Femur (tissue), 1 donor: Measurements from ENCODE around the gene EPB41L3.

Experiments
- DNase-seq: peaks from one replicate; pipeline ENCODE4 v3.0.0-alpha.2; 2017

EPB41L3 gene

DNA sequence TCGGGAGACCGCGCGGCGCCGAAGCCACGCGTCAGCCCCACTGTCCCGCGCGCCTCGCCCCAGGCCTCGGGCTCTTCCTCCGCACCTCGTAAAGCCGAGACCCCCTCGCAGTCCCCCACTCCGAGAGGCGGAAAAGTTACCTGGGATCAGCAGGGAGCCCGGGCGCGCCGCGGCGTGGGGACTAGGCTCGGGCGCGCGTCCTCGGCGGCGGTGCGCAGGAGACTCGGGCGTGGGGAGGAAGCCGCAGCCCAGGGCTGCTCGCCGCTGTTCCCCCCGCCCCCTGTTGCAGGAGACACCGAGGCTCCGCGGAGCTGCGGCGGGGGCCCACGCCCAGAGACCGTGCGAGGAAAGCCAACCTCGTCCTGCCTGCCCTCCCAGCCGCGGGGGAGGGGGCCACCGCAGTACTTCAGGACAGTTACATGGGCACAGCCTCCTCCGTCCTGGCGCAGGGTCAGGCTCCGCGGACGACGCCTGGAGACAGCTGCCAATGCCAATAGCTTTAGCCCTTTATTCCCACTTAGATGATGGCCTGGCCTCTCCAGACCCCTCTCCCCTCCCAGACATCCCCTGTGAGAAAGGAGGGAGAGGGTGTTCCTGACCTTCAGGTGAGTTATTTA is at the start of gene EPB41L3:
TSS of gene EPB41L3 (minus strand) at position 225 of the 617 bp plus-strand sequence. CDS start 54,814 bp downstream, outside the sequence.
- peak; percentile 63 for DNase-seq

DNA sequence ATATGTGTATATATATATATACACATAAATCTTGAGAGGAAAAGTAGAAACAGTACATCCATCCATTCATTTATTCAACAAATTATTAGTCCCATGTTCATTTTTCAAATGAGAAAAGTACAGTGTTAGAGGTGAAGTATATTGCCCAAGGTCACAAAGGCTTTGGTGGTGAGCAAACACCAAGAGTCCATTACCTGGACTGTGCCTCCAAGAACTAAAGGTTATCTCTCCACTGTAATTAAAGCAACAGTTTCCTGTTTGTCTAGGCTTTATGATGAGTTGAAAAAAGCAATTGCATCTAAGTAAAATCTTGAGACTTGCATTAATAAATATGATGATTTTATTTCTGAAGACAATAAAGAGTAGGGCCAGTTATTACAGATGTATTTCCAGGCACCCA is 44.7 kb upstream of the EPB41L3 start:
- no peak for DNase-seq

DNA sequence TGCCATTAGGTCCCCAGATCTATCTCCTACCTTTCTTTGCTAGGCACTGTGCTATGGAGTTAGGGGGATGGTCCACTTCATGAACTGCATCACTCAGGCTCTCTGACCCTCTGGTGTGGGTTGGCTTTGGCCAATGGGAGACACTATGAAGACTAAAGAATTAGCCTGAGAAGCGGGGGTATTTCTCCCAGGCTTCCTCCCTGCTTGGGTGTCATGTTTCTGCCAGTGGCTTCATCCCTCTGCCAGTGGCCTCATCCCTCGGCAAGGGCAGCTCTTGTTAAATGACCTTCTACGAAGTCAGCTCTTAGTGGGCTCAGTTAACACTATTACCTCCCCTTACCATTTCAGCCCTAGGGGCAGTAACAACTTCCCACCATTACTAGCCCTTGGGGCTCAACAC is 41.9 kb upstream of the EPB41L3 start:
- no peak for DNase-seq

DNA sequence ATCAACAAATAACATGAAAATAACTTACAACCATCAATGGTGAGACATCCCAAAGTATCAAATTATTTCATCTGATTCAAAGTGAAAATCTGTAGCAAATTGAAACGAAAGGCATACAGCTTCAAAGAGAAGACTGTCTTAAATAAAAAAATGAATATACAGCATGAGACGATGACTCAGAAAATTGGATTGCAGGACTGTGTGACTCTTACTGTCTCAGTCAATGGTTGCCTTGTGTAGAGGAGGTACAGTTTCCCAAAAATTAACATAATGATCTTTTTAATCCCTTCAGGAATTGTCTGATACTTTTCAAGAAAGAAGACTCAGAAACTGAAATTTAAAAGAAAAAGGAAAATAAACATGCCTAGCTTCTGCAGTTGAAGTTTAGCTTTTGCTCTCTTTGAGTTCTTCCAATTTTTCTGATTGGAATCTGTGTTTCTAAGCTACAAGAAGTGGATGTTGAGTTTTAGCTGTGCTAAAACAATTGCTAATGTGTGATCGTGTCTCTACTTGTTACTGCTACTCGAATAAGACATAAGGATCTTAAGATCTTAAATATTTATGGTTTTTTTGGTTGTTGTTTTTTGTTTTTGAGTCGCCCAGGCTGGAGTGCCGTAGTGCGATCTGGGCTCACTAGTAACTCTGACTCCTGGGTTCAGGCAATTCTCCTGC is 41.1 kb upstream of the EPB41L3 start:
- no peak for DNase-seq

DNA sequence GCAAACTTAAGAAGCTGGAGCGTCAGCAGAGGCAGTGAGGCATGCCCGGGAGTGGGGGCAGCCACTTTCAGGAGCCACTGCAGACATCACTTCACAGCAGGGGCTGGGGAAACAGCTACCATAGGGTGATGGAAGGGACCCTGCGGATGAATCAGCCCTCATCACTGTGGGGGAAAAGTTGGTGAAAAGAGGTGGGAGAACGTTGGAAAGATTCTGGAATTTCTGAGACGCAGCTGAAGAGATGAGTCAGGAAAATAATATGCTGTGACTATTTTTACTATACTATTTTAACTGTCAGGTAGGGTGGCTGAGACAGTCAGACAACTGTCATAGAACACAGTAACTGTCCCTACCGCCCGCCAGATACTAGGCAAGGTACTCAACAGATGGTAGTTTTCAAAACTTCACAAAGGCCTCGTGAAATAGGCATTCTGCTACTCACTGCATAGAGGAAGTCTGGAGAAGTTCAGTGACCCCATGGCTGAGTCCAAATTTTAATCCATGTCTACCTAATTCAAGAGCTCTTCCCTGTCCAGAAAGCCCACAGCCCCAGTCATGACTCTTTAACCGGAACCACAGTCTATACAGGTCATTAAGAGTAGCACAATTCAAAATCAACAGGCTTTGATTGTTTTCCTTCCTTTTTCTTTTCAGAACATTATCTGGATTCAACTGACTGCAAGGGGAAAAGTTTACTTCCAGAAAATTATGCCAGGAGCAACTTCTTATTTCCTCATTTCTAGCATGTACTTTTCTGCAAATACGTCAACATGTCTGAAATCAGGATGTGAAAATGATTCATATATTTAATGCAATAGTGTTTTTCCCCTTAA is 39.3 kb upstream of the EPB41L3 start:
- no peak for DNase-seq

DNA sequence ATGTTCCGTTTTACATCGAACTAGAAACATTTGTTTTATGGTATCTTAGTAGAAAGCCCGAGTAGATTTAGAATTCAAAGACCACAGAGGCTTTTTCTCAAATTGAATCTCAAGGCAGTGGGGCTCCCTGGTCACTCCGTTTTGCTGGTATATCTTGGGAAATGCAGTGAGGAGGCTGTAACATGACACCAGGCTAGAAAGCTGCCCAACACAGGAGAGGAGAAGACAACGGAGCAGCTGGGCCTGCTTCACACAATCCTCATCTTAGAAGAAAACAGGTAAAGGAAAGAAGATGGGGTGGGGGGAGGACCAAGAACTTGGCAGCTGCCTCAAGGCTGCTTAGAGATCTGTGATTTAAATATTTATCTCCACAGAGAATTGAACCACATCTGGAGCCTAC is 38.3 kb upstream of the EPB41L3 start:
- DNase-seq = peak; percentile 51

DNA sequence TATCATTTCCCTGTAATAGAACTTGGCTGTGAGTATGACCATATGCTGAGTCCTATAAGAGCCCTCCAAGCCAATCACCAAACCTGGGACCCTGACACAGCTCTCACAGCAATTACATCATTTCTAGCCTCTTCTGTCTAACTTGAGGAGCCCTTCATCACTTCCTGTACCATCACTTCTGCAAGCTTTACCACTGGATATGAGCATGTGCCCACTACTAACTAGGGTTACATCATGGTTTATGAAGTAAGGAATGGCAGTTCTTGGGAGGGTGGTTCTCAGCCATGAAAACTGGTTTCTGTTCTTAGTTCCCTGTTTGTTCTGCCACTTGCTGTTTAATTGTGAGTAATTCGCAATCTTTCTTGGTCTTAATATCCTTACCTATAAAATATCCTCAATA is 31.0 kb upstream of the EPB41L3 start:
- no peak for DNase-seq

DNA sequence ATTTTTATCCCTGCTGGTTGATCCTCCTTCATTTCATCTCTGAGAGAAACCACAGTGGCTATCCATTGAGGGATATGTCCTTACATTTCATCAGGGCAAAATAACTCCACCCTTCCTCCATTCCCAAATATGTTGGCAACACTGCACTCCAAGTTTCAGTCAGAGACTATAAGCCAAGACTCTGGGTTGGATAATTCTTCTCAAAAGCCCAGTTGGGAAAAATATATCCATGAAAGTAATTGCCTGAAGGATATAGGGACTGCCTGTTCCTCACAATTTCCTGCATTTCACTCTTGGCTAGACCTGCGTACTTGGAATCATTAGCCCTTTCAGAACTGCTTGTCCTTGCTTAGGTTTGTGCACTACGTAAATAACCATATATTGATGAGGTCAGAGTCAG is 27.9 kb upstream of the EPB41L3 start:
- peak; percentile 37 for DNase-seq

DNA sequence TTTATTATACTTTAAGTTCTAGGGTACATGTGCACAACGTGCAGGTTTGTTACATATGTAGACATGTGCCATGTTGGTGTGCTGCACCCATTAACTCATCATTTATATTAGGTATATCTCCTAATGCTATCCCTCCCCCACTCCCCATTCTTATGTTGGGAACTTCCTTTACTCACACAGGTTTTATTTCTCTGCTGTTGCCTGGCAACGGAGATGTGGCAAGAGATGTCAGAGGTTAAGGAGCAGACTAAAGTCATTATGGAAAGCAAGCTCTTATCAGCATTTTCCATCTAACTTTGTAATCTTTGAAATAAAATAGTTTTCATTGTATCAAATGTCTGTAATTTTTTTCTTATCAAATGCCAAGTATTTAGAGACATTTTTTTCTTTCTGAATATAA is 26.8 kb upstream of the EPB41L3 start:
- peak; percentile 34 for DNase-seq

DNA sequence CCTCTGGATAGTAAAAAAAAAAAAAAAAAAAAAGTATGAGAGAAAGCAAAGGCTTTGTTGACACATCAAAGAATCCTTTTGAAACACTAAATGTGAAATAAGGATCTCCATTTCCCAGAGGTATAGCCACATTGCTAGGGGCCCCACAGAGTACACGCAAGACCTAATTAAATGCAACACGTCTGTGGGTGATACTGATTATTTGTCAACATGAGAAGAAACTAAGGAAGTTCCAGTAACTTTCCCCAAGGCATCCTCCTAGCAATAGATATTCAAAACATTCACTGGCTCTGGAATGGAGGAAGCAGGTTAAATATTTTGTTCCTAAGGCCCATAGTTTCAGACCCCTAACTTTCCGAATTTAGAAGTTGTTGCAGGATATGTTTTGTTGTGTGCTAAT is 24.6 kb upstream of the EPB41L3 start:
- DNase-seq = no peak

DNA sequence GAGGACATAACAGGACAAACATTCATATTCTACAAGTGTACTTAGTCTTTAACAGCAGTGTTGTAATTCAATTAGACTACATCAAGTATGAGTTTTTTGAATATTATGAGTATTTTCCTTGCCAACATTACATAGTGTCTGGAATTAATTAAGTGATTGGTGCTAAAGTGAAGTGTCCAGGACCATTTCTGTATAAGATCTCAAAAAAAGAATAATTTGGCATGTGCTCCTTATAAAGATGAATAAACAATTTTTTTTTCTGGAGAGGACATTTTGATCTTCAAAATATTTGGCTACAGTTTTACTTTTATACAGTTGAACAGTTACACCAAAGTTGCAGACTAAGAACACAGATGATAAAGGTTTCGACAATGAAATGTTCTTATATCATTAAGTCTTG is 15.1 kb upstream of the EPB41L3 start:
- no peak for DNase-seq

DNA sequence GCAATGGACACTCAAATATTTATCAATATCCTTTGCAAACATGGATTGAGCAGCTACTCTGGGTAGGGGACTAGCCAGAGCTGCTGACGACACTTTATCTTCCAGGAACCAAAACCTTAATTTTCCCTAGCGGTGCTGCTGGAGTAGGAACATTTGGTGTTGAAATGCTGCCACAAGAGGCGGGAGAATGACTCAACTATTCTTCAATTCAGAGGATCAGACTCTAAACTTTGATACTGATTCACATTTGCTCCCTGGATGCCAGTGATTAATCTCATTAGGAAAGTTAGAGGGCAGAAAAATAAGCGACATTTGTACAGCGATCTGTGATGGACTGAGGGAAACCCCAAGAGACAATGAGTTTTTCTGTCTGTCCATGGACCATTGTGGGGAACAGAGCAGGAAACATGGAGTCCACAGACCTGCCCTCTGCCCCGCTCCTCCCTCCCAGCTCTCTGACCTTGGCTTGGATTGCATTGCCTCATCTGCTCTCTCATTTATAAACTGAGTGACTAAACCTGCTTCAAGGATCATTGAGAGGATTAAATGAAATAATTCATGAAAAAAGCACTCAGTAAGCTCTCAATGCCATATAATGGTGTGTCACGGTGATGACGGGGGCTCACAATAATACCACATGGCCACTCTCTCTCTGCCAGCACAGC is 12.6 kb upstream of the EPB41L3 start:
- no peak for DNase-seq

DNA sequence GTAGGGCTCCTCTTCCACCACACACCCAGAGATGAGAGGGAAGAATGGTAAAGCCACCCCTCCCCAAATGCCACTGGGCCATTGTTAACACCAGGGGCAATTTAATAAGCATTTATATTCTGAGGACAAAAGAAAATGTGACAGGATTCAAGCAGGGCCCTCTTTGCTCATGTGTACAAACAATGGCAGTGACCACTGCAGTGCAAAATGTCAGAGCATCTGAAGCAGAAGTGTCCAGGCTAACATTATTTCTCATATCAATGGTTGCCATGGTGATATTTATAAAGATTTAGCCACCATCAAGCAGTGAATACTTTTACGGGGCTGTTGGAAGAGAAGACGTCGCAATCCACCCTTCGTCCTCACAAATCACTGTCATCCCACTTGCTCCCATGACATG is 10.8 kb upstream of the EPB41L3 start:
- DNase-seq = no peak

DNA sequence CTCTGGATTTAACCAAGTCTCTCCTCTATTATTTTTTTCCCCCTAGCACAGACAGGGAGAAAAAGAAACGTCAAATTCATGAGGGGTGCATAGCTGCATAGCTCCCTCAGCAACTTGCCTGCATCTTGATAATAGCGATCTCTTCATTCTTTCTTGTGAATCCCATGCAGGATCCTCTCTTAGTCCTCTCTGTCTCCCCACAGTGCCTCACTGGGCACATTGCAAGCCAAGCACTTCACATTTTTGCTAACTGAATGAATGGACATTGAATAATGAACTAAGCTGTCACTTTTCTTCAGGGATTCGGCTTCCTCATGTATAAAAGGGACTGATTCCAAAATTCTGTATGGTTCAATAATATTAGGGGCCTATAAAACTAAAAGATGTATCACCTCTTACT is 2.9 kb upstream of the EPB41L3 start:
- peak; percentile 56 for DNase-seq

DNA sequence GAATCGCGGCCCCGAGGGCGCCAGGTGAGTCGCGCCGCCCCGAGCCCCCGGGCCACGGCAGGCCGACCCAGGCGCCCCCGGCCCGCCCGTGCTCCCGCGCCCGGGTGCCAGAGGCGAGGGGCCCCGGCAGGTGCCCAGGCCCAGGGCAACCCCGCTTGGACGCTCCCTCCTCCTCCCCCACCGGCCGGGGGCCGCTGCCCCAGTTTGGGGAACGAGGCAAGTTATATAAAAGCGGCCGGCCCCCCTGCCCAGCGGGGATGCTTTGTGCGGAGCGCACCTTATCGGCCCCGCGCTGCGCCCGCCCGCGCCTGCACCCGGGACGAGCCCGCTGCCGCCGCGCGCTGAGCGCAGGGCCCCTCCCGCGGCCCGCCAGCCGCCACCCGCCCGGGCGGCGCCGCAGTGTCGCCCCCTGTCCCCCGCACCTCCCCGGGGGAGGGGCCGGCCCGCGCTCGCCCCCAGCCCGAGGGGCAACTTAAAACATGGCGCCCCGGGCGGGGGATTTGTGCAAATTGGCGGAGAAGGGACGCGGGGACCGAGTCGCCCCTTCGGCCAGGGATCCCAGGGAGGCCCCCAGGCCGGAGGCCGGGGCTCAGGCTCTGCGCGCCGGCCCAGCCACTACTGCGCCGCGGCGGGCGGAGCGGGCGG is 639 bp downstream of the EPB41L3 start:
- peak; percentile 34 for DNase-seq

DNA sequence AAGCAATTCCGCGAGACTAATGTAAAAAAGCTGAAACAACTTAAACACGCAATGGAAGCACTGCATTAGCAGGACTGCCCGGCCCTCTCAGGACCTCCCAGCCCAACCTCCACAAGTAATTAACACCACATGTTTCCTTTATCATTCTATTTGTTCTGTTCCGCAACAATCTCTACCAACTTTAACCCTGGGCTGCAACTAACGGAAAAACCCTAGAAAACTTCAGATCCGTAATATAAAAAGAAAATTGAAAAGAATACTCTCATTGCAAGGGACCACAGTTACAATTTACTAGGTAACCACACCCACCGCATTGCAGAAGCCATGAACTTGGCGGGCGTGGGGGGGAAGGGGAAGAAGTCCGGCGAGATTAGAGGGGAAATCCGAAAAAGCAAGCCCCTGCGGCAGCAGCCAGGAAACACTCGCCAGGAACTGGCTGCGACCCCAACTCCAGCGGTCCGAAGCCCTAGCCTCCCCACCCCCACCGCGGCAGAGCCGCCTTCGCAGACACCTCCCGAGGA is 1.2 kb downstream of the EPB41L3 start:
- DNase-seq = peak; percentile 70

DNA sequence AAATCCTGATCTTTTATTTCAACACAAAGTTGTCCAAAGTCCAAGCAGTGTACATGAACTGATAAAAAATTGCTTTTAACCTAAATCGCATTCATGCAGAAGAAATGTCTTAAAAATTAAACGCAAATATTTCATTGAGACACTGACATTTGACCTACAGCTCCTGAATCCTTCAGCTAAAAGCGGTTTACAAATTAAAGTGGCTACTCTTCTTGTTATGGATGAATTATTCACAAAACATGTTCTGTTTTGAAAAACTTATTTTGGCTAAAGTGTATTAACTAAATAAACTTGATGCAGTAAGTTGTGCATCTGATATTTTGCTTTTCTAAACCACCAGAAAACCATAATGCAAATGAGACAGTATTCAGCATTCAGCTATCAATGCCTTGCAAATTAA is 2.2 kb downstream of the EPB41L3 start:
- DNase-seq = no peak

DNA sequence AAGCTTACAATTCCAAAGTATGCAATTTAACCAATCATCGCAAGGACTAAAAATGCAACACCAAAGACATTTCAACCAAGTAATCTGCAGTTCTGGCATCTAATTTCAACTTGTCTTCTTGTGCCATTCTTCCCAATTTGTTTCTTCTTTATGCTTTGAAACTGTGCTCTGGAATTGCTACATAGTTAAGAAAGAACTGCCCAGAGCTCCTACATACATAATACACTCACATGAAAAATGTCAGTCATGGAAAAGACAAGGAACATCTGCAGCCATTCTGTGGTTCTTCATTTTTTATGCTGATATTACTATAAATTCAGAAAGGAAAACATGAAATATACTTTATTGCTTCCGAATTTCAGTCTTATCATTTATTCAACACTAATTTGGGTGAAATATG is 4.4 kb downstream of the EPB41L3 start:
- no peak for DNase-seq

DNA sequence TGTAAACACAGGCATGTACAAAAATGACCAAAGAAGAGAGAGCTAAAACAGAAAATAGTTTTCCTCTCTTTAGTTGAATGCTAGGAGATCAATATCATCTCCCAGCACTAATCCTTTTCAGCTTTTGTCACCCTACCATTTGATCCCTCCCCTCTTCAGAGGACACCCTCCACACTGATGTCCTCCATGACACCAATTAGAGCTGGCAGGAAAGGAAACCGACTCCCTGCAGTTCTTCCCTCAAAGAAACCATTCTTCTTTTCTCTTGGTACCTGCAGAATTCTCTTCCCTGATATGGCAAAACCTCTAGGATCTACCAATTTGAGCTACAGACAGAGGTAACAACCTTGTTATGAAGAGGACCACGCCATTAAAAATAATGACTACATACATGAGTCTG is 5.3 kb downstream of the EPB41L3 start:
- no peak for DNase-seq

DNA sequence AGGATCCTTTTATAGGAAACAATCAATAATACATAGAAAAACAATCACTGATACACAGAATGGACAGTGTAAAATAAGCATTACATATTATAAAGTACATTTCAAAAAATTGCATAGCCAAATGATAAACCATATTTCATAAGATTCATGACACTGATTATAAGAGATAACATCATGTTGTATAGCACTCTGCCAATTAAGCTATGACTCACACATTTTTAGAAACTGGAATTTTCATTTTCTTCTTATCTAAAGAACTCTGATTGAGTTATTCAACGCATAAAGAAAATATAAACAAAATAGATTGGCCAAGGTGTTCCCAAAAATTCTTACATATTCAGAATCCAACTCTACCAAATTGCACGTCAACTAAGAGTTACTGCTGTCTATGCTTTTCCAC is 5.9 kb downstream of the EPB41L3 start:
- no peak for DNase-seq

DNA sequence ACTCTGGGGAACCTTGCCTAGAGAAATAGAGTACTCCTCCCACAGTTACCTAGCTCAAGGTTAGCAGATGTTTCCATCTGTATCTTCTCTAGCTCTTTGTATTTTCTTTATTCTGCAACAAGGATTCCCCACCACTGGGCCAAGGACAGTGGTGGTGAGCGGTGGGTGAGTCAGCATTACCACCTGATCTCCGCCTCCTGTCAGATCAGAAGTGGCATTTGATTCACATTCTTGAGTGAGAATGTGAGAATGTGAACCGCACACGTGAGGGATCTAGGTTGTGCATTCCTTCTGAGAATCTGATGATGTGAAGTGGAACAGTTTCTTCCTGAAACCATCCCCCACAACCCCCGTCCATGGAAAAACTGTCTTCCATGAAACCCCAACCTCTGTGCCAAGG is 9.0 kb downstream of the EPB41L3 start:
- no peak for DNase-seq

DNA sequence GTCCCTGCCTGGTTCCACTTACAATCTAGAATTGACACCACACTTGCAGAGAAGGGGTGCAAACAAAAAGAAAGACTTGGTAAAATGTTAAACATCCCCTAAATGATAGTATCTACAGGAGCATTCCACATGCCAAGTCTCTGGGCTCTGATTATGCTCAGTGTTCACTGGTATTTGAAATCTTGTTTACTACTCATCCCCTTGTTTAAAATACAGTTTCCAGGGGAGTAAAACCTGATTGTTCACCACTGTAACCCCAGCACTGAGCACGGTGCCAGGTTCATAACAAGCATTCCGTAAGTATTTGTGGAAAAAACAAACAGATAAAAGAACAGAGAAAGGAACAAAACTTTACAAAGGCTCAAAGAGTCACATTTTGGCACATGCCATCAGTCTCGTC is 11.7 kb downstream of the EPB41L3 start:
- DNase-seq = no peak
